ENCODE data around the gene MEAK7. TPM values are rescaled to one million over a fixed set of nuclear protein-coding genes. Genes with fewer than 3 reads are reported as not detected.
"Not testable (repeated sequence)": the region's sequence is repeated elsewhere in the genome, so short reads cannot be mapped to it uniquely, and the experiment has no call there.

Gene MEAK7
- total RNA-seq, 1 donor from 2014 or later, result 32.3 TPM

DNA sequence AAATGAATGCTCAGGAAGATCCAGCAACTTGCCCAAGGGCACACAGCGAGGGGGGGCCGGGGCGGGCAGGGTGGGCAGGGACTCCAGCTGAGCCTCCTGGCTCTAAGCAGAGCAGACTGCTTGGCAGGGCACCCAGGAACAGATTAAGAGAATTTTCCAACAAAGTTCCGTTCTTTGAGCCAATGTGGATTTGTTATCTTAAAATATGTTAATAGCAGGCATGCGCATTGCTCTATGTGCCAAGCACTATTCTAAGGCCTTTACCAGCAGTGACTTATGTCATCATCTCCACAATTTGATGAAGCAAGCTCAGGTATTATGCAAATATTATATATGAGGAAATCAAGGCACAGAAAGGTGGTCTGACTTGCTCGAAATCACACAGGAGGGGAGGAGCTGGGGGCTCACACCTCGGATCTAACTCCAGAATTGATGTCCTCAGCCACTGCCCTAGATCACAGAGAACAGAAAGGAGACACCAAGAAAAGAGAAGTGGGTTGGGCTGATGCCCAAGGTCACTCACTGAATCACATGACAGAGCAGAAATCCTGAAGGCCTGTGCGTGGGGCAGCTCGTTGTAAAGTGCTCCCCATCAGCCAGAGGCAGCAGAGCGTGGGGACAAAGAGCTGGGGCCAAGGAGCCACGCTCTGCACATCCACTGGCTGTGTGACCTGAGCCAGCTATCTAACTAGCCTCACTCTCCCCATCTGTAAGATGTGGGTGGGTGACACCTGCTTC is 23.2 kb upstream of the MEAK7 start:
- Mint-ChIP-seq H3K27me3 (peaks cover 11% of the 10 kb centered on the region), H3K4me3 (ENCODE audit: low read depth) (no peak overlapping the region), H3K36me3 (ENCODE audit: insufficient read depth) (peaks cover 1% of the 10 kb centered on the region), H3K9me3 (ENCODE audit: low read depth) (peaks cover 6% of the 10 kb centered on the region), H3K4me1 (ENCODE audit: low read depth) (peaks cover 6% of the 10 kb centered on the region), H3K27ac (no peak overlapping the region)
- no peak for DNase-seq (ENCODE audit: low spot score, unreplicated experiment)
- no peak for TF ChIP-seq CTCF (IDR thresholded peaks at IDR 0.05; ENCODE audit: unreplicated experiment)

DNA sequence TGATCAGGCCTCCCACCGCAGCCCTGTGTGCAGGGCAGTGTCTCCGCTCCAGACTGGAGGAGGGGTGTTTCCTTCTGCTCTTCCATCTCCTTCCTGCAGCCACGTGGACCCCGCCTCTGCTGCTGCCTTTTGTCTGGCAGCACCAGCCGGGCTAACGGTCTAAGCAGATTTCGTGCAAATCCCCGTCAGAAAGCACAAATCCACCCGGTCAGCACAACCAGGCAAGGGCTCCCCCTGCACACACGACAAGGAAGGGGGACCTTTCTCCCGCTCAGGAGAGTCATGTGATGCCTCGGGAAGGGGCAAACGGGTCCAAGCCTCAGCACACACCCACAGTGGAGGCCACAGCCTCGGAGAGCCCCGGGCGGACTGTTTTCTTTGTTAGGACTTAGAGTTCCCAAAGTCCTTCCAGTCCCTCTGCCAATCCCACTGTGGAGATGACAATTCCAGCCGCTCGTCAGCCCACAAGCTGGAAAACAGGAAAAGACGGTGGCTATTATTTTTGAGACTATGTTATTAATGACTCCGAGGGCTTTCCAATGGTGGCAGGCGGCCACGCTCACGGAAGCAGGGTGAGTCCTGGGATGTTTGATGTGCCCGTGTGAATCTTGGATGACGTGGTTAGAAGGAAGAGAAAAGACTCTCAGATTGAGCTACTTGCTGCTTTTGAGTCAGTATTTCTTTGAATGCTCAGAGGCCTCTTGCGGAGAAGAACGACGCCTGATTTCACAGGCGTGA is 22.5 kb upstream of the MEAK7 start:
- DNase-seq (ENCODE audit: low spot score, unreplicated experiment), result no peak
- Mint-ChIP-seq H3K27me3 (peaks cover 11% of the 10 kb centered on the region), H3K4me1 (ENCODE audit: low read depth) (peaks cover 2% of the 10 kb centered on the region), H3K9me3 (ENCODE audit: low read depth) (peaks cover 6% of the 10 kb centered on the region), H3K4me3 (ENCODE audit: low read depth) (no peak overlapping the region), H3K27ac (no peak overlapping the region), H3K36me3 (ENCODE audit: insufficient read depth) (peaks cover 1% of the 10 kb centered on the region)
- TF ChIP-seq CTCF (IDR thresholded peaks at IDR 0.05; ENCODE audit: unreplicated experiment), result no peak

DNA sequence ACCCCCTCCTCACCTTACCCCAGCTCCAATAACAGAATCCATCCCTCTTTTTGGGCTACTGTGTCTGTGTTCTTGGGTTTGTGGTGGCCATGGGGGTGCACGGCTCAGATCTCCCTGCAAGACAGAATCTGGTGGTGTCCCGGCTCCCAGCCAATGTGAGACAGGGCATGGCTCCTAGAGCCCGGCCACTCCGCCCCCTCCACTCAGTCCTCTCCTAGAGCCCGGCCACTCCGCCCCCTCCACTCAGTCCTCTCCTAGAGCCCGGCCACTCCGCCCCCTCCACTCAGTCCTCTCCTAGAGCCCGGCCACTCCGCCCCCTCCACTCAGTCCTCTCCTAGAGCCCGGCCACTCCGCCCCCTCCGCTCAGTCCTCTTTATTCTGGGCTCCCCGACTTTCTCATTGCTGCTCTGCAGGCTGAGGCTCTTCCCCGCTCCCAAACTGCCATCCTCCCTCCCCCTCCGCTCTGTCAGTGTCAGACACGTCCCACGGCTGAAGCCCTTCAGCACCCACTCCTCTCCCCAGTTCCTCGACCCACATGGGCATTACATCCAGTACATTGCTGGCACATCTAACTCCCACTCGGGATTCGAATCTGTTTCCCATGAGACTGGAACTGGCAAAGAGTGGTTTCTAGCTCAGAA is 20.6 kb upstream of the MEAK7 start:
- H3K27me3 Mint-ChIP-seq, result peaks cover 19% of the 10 kb centered on the region
- not testable (repeated sequence) for DNase-seq (ENCODE audit: low spot score, unreplicated experiment); H3K4me1 Mint-ChIP-seq (ENCODE audit: low read depth); H3K9me3 Mint-ChIP-seq (ENCODE audit: low read depth); H3K36me3 Mint-ChIP-seq (ENCODE audit: insufficient read depth); H3K27ac Mint-ChIP-seq; H3K4me3 Mint-ChIP-seq (ENCODE audit: low read depth)

GRCh38 chr16:84524346-84524920 is 20.0 kb upstream of the MEAK7 start:
- Mint-ChIP-seq H3K36me3 (ENCODE audit: insufficient read depth) (peaks cover 1% of the 10 kb centered on the region), H3K27me3 (peaks cover 21% of the 10 kb centered on the region), H3K4me1 (ENCODE audit: low read depth) (no peaks in the 10 kb centered on the region), H3K27ac (no peak overlapping the region), H3K9me3 (ENCODE audit: low read depth) (peaks cover 5% of the 10 kb centered on the region), H3K4me3 (ENCODE audit: low read depth) (no peak overlapping the region)
- DNase-seq (ENCODE audit: low spot score, unreplicated experiment), result no peak
- TF ChIP-seq CTCF (IDR thresholded peaks at IDR 0.05; ENCODE audit: unreplicated experiment), result no peak

- no peaks in the 10 kb centered on the region for H3K36me3 Mint-ChIP-seq (ENCODE audit: insufficient read depth)
- no peak for TF ChIP-seq CTCF (IDR thresholded peaks at IDR 0.05; ENCODE audit: unreplicated experiment)
These were observed 17.0 kb upstream of the MEAK7 start for GRCh38 chr16:84521497-84521770.

More at GRCh38 chr16:84521497-84521770, 17.0 kb upstream of the MEAK7 start:
- Mint-ChIP-seq H3K4me3 (ENCODE audit: low read depth) (no peak overlapping the region), H3K27ac (no peak overlapping the region), H3K27me3 (peaks cover 13% of the 10 kb centered on the region), H3K4me1 (ENCODE audit: low read depth) (no peaks in the 10 kb centered on the region), H3K9me3 (ENCODE audit: low read depth) (no peaks in the 10 kb centered on the region)
- no peak for DNase-seq (ENCODE audit: low spot score, unreplicated experiment)

Measured in progenitor cell of endocrine pancreas (in vitro differentiated cells).